GM13976 (cell line): ENCODE data around the gene TUBGCP5.
"Not testable (repeated sequence)": the region's sequence is repeated elsewhere in the genome, so short reads cannot be mapped to it uniquely, and the experiment has no call there.

Experiments
- DNase-seq: peaks from one replicate; pipeline ENCODE4 v3.0.0; 2012; ENCODE audit warnings: low spot score
- in situ Hi-C: fragments of 300-500 bp; cut with MboI; formaldehyde crosslinking; loops from one replicate; pipeline ENCODE4 v1.12.0; 2022; ENCODE audit warnings: low sequenced_read_pairs, mixed read lengths, inconsistent platforms; ENCODE audit not compliant: unreplicated experiment
- TF ChIP-seq, protein P1 (sequence below): IDR thresholded peaks from 2 replicates; pipeline ENCODE4 v1.5.1; 2012; ENCODE audit warnings: borderline replicate concordance, mild to moderate bottlenecking; ENCODE audit not compliant: insufficient read depth; ENCODE audit errors: extremely low read depth, missing control alignments, control extremely low read depth

The TUBGCP5 gene

GRCh38 chr15:23014394-23015000 is 24.9 kb downstream of the TUBGCP5 start:
- in situ Hi-C loops: loop anchor here (10.0 kb wide), 1 partner anchor 60 kb away; no protein-coding TSS in a partner anchor
- DNase-seq: no peak
- TF ChIP-seq, protein P1, sequence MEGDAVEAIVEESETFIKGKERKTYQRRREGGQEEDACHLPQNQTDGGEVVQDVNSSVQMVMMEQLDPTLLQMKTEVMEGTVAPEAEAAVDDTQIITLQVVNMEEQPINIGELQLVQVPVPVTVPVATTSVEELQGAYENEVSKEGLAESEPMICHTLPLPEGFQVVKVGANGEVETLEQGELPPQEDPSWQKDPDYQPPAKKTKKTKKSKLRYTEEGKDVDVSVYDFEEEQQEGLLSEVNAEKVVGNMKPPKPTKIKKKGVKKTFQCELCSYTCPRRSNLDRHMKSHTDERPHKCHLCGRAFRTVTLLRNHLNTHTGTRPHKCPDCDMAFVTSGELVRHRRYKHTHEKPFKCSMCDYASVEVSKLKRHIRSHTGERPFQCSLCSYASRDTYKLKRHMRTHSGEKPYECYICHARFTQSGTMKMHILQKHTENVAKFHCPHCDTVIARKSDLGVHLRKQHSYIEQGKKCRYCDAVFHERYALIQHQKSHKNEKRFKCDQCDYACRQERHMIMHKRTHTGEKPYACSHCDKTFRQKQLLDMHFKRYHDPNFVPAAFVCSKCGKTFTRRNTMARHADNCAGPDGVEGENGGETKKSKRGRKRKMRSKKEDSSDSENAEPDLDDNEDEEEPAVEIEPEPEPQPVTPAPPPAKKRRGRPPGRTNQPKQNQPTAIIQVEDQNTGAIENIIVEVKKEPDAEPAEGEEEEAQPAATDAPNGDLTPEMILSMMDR: no peak

DNA sequence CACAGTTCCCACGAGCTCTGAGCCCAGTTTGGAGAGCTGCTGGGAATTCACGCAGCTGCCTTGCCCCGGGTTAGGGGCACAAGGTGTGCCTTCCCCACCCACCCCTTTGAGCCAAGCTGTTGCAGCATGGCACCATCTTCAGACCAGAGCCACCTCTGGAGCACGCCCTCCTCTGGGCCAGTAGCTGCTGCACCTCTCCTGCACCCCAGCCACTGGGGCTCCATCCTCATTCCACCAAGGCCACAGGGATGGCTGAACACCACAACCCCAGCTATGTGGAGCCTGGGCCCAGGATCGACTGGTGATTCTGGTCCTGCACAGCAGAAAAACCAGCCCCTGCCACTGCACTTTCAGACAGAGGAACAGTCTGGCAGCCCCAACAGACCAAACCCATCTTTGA is 25.7 kb downstream of the TUBGCP5 start:
- no peak for DNase-seq
- in situ Hi-C loops: loop anchor here (10.0 kb wide), 1 partner anchor 61 kb away; no protein-coding TSS in a partner anchor
- TF ChIP-seq, protein P1: no peak

- not testable (repeated sequence) for DNase-seq
- in situ Hi-C loops: loop anchor here (10.0 kb wide), 1 partner anchor 62 kb away; no protein-coding TSS in a partner anchor
These were observed 26.8 kb downstream of the TUBGCP5 start for GRCh38 chr15:23012616-23013015.

DNA sequence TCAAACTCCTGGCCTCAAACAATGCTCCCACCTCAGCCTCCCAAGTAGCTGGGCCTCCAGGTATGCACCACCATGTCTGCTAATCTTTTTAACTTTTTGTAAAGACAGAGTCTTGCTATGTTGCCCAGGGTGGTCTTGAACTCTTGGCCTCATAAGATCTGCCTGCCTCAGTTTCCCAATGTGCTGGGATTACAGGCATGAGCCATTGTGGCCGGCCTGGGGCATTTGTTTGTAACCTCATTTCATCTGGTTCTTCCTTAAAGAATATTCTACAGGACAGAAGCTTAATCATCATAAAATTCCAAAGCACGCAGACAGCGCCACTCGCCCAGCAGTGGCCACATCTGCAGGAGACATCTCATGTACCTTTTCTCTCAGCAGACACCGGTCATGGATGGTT is 35.6 kb downstream of the TUBGCP5 start:
- in situ Hi-C loops: no loop called here

DNA sequence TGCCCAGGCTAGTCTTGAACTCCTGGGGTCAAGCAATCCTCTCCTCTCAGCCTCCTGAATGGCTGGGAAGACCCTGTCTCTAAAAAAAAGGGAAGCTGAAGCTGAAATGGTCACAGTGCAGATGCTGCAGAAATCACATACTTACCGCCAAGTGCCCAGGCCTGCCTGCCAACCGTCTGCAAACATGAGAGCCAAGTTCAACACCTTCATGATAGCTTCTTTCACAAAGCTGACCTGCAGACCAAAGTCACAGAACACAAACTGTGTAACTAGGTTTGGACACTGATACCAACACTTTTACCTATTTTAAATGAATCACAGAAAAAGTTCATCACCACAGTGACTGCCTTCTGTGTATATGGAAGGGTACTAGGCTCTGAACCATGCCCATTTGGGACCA is 36.4 kb downstream of the TUBGCP5 start:
- DNase-seq: no peak
- TF ChIP-seq, protein P1: no peak
- in situ Hi-C loops: no loop called here

More for the DNA sequence above, 35.6 kb downstream of the TUBGCP5 start:
- TF ChIP-seq, protein P1: no peak
- no peak for DNase-seq

DNA sequence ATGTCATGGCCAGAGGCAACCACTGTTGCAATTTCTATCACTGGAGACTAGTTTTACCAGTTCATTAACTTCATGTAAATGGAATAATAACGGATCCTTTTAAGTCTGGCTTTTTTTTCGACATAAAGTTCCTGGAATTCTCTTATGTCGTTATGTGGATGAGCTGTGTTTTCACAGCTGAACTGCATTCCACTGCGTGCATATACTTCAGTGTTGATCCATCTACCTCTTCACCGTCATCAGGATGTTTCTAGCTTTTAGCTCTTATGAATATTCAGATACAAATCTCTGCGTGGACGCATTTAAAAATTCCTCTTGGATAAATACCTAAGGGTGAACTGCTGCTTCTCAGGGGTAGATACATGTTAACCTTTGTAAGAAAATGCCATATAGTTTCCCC is 43.6 kb downstream of the TUBGCP5 start:
- no peak for DNase-seq
- in situ Hi-C loops: no loop called here
- TF ChIP-seq, protein P1: no peak

DNA sequence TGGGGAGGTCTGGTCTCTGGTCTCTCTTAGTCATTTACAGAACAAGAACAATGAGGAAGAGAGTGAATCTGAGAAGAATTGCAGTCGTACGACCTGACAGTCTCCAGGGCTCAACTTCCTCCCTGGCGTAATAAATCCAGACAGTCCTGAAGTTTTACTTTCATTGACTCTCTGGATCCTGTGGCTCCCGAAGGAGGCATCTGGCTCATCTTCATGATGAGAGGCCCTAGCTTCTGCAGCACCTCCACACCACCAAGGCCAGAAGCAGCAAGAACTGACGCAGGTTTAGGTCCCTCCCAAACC is 47.4 kb downstream of the TUBGCP5 start:
- in situ Hi-C loops: no loop called here
- DNase-seq: no peak

More for the DNA sequence above, 47.4 kb downstream of the TUBGCP5 start:
- TF ChIP-seq, protein P1: no peak
